Type B pancreatic cell (in vitro differentiated cells): Measurements from ENCODE around the gene ZNF273. TPM values are rescaled to one million over a fixed set of nuclear protein-coding genes. Genes with fewer than 3 reads are reported as not detected.
"Not testable (repeated sequence)": the region's sequence is repeated elsewhere in the genome, so short reads cannot be mapped to it uniquely, and the experiment has no call there.

Experiments used
- DNase-seq: peaks from one replicate; pipeline ENCODE4 v3.0.0; 2021; ENCODE audit warnings: mixed read lengths; ENCODE audit not compliant: unreplicated experiment; ENCODE audit errors: extremely low spot score
- H3K27ac Mint-ChIP-seq: 2 replicates; pipeline ENCODE4 v1.8.0; 2021; ENCODE audit warnings: mild to moderate bottlenecking, mixed read lengths
- H3K27me3 Mint-ChIP-seq: 2 replicates; pipeline ENCODE4 v1.8.0; 2021; ENCODE audit warnings: mixed read lengths
- H3K36me3 Mint-ChIP-seq: 2 replicates; pipeline ENCODE4 v1.8.0; 2021; ENCODE audit warnings: mixed read lengths
- H3K4me1 Mint-ChIP-seq: one replicate; pipeline ENCODE4 v1.8.0; 2021; ENCODE audit warnings: mixed read lengths; ENCODE audit not compliant: unreplicated experiment
- H3K4me3 Mint-ChIP-seq: 2 replicates; pipeline ENCODE4 v1.8.0; 2021; ENCODE audit warnings: mild to moderate bottlenecking, mixed read lengths
- H3K9me3 Mint-ChIP-seq: 2 replicates; pipeline ENCODE4 v1.8.0; 2021; ENCODE audit warnings: mixed read lengths
- total RNA-seq: library from RNA; stranded (reverse); gene quantifications from 2 replicates; pipeline ENCODE4 v1.2.1, GENCODE V29; 2021; ENCODE audit warnings: low replicate concordance
- TF ChIP-seq, protein P1 (sequence below): fragments of 200-600 bp; sonication (generic); conservative IDR thresholded peaks from 2 replicates; pipeline ENCODE4 v1.5.0; 2021; ENCODE audit warnings: antibody characterized with exemption, mild to moderate bottlenecking

The ZNF273 gene
- total RNA-seq, 1 donor from 2014 or later = 9.3 TPM

DNA sequence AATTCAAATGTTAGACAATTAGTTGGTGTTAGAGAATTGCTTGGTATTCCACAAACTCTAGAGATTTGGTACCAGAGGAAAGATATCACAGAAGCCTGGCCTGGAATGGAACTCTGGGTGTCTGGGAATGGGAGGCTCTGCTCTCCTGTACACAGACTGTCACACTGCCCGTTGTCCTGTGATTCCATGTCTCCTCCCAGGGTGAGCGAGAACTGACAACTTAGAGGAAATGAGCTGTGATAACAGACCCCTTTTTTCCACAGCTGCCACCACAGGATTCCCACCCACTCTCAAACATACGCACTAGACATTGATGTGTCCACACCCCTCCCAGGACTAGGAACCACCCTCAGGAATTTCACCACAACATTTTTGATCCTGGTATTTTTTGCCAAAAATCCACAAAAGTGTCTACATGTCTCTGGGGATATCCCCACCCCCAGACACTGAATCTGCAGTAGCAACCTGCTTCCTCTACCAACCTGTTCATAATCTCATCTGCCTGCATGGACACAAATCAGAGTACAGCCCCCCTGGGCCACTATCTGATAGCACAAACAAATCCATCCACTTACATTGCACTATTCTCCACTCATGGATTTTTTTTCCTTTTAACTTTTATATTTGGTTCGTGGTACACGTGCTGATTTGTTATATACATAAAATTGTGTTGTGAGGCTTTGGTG, 4.7 kb downstream of the ZNF273 start:
- peaks cover 8% of the 10 kb centered on the region for H3K4me1 Mint-ChIP-seq
- H3K4me3 Mint-ChIP-seq = no peak overlapping the region
- H3K36me3 Mint-ChIP-seq = peaks cover 11% of the 10 kb centered on the region
- peak; percentile 11 for DNase-seq
- no peaks in the 10 kb centered on the region for H3K27me3 Mint-ChIP-seq
- H3K9me3 Mint-ChIP-seq = peaks cover 5% of the 10 kb centered on the region
- TF ChIP-seq, protein P1, sequence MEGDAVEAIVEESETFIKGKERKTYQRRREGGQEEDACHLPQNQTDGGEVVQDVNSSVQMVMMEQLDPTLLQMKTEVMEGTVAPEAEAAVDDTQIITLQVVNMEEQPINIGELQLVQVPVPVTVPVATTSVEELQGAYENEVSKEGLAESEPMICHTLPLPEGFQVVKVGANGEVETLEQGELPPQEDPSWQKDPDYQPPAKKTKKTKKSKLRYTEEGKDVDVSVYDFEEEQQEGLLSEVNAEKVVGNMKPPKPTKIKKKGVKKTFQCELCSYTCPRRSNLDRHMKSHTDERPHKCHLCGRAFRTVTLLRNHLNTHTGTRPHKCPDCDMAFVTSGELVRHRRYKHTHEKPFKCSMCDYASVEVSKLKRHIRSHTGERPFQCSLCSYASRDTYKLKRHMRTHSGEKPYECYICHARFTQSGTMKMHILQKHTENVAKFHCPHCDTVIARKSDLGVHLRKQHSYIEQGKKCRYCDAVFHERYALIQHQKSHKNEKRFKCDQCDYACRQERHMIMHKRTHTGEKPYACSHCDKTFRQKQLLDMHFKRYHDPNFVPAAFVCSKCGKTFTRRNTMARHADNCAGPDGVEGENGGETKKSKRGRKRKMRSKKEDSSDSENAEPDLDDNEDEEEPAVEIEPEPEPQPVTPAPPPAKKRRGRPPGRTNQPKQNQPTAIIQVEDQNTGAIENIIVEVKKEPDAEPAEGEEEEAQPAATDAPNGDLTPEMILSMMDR = no peak
- H3K27ac Mint-ChIP-seq = no peak overlapping the region

DNA sequence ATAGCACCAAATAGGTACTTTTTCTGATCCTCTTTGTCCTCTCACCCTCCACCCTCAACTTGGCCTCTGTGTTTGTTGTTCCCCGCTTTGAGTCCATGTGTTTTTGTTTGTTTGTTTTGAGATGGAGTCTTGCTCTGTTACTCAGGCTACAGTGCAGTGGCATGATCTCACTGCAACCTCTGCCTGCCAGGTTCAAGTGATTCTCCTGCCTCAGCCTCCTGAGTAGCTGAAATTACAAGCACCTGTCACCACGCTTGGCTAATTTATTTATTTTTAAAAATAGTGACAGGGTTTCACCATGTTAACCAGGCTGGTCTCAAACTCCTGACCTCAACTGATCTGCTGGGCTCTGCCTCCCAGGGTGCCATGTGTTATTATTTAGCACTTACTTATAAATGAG, 5.3 kb downstream of the ZNF273 start:
- Mint-ChIP-seq H3K27ac (no peak overlapping the region), H3K36me3 (peaks cover 14% of the 10 kb centered on the region), H3K9me3 (peaks cover 5% of the 10 kb centered on the region), H3K4me3 (no peak overlapping the region), H3K4me1 (peaks cover 8% of the 10 kb centered on the region), H3K27me3 (no peaks in the 10 kb centered on the region)
- no peak for DNase-seq
- TF ChIP-seq, protein P1 = no peak

DNA sequence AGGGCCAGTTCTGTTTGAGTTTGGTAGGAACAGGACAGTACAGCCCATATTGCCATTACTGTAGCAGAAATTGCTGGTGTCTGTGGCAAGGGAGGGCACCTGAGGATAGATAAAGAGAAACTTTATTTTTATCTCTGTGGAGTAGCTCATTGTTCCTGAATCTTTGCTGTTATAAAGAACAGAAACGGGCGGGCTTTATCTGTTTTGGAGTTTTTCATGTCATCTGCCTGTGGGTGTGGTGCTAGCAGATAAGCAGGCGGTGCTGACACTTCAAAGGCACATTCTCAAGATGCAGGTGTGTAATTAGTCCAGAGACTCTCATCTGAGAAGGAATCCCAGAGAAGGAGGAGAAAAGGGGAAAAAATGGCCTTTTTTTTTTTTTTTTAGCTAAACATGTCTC, 11.5 kb downstream of the ZNF273 start:
- Mint-ChIP-seq H3K9me3 (peaks cover 10% of the 10 kb centered on the region), H3K36me3 (peaks cover 46% of the 10 kb centered on the region), H3K27ac (no peak overlapping the region), H3K4me3 (no peak overlapping the region), H3K4me1 (no peaks in the 10 kb centered on the region), H3K27me3 (no peaks in the 10 kb centered on the region)
- TF ChIP-seq, protein P1 = no peak
- no peak for DNase-seq

DNA sequence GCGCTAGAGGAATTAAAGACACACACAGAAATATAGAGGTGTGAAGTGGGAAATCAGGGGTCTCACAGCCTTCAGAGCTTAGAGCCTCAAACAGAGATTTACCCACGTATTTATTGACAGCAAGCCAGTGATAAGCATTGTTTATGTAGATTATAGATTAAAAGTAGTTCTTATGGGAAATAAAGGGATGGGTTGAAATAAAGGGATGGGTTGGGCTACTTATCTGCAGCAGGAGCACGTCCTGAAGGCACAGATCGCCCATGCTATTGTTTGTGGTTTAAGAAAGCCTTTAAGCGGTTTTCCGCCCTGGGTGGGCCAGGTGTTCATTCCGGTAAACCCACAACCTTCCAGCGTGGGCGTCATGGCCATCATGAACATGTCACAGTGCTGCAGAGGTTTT, 12.2 kb downstream of the ZNF273 start:
- not testable (repeated sequence) for H3K9me3 Mint-ChIP-seq

DNA sequence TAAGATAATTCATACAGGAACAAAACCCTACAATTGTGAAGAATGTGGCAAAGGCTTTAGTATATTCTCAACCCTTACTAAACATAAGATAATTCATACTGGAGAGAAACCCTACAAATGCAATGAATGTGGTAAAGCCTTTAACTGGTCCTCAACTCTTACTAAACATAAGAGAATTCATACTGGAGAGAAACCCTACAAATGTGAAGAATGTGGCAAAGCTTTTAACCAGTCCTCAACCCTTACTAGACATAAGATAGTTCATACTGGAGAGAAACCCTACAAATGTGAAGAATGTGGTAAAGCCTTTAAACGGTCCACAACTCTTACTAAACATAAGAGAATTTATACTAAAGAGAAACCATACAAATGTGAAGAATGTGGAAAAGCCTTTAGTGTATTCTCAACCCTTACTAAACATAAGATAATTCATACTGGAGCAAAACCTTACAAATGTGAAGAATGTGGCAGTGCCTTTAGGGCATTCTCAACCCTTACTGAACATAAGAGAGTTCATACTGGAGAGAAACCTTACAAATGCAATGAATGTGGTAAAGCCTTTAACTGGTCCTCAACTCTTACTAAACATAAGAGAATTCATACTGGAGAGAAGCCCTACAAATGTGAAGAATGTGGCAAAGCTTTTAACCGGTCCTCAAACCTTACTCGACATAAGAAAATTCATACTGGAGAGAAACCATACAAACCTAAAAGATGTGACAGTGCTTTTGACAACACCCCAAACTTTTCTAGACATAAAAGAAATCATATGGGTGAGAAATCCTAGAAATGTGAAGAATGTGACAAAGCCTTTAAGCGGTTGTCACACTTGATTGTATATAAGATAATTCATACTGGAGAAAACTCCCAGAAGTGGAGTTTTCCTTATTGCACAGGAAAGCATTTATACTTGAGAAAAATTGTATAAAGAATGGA, 25.4 kb downstream of the ZNF273 start:
- H3K4me3 Mint-ChIP-seq, H3K4me1 Mint-ChIP-seq, H3K27me3 Mint-ChIP-seq, DNase-seq, H3K27ac Mint-ChIP-seq: not testable (repeated sequence)
- H3K9me3 Mint-ChIP-seq = peaks cover 22% of the 10 kb centered on the region
- H3K36me3 Mint-ChIP-seq = peaks cover 55% of the 10 kb centered on the region

More for the DNA sequence above, 12.2 kb downstream of the ZNF273 start:
- H3K36me3 Mint-ChIP-seq = peaks cover 49% of the 10 kb centered on the region
- not testable (repeated sequence) for H3K4me3 Mint-ChIP-seq, H3K4me1 Mint-ChIP-seq, H3K27me3 Mint-ChIP-seq, H3K27ac Mint-ChIP-seq, DNase-seq

DNA sequence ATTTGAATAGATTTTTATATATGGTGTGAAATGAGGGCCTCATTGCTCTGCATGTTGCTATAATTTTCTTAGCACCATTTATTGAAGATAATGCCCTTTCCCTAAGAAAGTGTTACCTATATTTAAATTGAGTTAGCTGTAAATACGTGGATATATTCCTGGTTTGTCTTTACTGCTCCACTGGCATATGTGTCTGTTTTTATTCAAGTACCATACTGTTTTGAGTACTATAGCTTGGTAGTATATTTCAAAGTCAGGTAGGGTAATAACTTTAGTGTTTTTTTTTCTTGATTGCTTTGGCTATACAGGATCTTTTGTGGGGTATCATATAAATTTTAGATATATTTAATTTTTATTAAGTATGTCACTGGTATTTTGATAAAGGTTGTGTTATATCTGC, 31.4 kb downstream of the ZNF273 start:
- peaks cover 3% of the 10 kb centered on the region for H3K9me3 Mint-ChIP-seq
- H3K36me3 Mint-ChIP-seq = peaks cover 12% of the 10 kb centered on the region
- no peak overlapping the region for H3K4me3 Mint-ChIP-seq
- no peaks in the 10 kb centered on the region for H3K27me3 Mint-ChIP-seq
- H3K27ac Mint-ChIP-seq = no peak overlapping the region
- no peaks in the 10 kb centered on the region for H3K4me1 Mint-ChIP-seq
- no peak for DNase-seq
- TF ChIP-seq, protein P1 = no peak
